D721Med (cell line): ENCODE measurements around the gene SLC39A6.

Source experiments
- DNase-seq: peaks from one replicate; pipeline ENCODE4 v3.0.0; 2011; ENCODE audit warnings: low spot score; ENCODE audit not compliant: insufficient read length
- FAIRE-seq: peaks from 2 replicates; lab custom pipeline; 2011; peaks lifted over from hg19 to GRCh38; lab: Jason Lieb, UNC
- TF ChIP-seq, protein P1 (sequence below): IDR thresholded peaks from 2 replicates; pipeline ENCODE4 v1.5.1; 2012; ENCODE audit warnings: mild to moderate bottlenecking, control low read depth; ENCODE audit not compliant: insufficient read depth; ENCODE audit errors: missing control alignments

The SLC39A6 gene

DNA sequence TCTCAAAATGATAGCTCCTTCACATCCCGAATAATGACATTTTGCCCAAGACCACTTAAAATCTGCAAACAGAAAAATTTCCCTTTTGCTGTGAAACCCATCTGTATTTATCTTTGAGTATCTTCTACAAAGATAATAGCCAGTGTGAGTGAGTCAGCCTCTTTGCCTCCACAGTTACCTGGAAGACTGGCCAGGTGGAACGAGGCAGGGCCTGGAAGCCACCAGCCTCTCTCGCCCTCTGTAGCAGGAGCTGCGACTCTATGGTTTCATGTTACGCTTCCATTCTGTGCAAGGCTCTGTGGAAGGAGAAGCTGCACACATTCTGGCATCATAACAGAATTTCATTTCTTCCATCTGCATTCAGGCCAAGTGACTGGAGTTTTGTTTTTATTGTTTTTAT, 10.1 kb upstream of the SLC39A6 start:
- DNase-seq, result no peak
- TF ChIP-seq, protein P1, sequence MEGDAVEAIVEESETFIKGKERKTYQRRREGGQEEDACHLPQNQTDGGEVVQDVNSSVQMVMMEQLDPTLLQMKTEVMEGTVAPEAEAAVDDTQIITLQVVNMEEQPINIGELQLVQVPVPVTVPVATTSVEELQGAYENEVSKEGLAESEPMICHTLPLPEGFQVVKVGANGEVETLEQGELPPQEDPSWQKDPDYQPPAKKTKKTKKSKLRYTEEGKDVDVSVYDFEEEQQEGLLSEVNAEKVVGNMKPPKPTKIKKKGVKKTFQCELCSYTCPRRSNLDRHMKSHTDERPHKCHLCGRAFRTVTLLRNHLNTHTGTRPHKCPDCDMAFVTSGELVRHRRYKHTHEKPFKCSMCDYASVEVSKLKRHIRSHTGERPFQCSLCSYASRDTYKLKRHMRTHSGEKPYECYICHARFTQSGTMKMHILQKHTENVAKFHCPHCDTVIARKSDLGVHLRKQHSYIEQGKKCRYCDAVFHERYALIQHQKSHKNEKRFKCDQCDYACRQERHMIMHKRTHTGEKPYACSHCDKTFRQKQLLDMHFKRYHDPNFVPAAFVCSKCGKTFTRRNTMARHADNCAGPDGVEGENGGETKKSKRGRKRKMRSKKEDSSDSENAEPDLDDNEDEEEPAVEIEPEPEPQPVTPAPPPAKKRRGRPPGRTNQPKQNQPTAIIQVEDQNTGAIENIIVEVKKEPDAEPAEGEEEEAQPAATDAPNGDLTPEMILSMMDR, result no peak
- no peak for FAIRE-seq

DNA sequence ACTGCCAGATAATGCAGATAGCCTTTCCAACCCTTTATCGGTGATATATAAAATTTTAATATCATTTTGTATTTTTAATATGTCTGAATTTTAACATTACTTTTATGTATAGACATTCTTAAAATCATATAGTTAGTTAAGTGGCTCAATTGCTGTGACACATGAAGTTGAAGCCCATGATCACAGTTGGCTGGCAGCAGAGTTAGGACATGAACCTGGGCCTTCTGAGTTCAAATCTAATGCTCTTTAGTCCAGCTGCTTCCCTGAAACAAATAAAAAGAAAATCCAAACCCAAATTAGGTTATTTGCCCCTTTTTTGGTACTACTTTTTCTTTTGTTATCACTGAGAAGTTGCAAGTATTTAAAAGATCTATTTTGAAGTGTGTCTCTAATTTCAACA, 6.1 kb upstream of the SLC39A6 start:
- DNase-seq (no peak), FAIRE-seq (no peak)
- TF ChIP-seq, protein P1, result no peak

DNA sequence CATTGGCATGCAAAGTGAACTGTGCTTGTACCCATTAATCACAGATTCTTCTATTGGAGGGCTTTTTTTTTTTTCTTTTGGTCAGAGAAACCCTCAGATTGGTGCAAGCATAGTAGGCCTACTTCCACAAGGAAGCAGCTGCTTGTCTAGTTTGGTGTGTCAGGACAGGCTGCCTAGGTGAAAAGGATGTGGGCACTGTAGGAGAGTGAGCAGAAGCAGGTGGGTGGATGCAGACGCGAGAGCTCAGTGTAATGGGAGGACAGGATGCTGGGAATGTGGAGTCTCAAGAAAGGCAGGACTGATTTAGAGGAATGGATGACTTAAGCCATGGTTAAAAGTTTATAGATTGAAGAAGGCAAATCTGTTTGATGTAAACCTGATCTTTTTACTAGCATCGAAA, 3.6 kb upstream of the SLC39A6 start:
- FAIRE-seq (no peak), DNase-seq (no peak)
- TF ChIP-seq, protein P1, result no peak

DNA sequence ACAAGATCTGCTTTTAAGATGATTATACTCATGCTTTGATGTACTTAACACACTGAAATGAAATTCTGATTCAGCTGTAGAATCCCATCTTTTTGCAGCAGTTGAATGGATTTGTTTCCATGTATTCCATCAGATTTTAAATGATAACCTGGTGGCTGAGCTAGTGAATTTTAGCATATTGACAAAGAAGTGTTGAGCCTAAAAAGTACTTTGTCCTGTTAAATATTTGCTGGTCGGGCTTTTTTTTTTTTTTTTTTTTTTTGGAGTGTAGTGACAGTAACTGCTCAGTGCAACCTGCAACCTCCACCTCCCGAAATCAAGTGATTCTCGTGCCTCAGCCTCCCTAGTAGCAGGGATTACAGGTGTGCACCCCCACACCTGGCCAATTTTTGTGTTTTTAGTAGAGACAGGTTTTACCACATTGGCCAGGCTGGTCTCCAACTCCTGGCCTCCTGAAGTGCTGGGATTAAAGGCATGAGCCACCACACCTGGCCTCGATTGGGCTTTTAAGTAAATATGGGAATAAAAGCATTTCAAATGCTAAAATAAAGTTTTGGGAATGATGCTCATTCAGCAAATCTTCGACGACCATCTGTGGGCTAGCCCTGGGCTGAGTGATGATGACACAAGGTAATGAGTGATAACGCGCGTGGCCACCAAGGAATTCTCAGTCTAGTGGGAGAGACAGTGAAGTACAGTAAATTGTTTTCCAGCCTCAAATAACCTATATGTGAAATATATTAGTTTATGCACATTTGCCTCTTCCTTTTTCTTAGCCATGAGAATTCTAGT, 2.7 kb upstream of the SLC39A6 start:
- DNase-seq (no peak), FAIRE-seq (no peak)
- TF ChIP-seq, protein P1, result no peak

DNA sequence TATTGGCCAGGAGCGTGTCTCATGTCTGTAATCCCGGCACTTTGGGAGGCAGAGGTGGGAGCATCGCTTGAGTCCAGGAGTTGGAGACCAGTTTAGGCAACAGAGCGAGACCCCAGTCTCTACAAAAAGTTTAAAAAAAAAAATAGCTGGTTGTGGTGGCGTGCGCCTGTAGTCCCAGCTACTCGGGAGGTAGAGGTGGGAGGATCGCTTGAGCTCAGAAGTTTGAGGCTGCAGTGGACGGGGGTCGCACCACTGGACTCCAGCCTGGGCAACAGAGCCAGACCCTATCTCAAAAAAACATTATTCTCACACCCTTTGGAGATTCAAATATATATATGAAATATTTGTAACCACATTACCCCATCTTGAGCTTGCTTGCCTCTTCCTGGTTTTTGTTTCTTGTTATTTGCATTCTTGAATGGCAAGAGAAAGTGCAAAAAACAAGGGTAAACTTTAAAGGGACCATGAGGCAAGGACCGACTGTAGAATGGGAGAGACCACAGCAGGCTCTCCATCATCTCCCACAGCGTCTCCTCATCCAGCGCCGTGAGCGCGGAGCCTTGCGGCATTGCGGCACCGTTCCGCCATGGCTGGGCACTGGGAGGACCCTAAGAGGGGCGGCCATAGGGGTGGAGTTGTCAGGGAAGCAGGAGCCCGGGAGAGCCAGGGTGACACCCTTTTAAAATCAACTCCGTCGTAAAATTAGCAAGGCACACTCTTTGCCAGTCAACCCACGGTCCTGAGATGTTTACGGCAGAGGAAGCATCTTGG, 1.9 kb upstream of the SLC39A6 start:
- DNase-seq, result no peak
- TF ChIP-seq, protein P1, result no peak
- FAIRE-seq, result no peak

DNA sequence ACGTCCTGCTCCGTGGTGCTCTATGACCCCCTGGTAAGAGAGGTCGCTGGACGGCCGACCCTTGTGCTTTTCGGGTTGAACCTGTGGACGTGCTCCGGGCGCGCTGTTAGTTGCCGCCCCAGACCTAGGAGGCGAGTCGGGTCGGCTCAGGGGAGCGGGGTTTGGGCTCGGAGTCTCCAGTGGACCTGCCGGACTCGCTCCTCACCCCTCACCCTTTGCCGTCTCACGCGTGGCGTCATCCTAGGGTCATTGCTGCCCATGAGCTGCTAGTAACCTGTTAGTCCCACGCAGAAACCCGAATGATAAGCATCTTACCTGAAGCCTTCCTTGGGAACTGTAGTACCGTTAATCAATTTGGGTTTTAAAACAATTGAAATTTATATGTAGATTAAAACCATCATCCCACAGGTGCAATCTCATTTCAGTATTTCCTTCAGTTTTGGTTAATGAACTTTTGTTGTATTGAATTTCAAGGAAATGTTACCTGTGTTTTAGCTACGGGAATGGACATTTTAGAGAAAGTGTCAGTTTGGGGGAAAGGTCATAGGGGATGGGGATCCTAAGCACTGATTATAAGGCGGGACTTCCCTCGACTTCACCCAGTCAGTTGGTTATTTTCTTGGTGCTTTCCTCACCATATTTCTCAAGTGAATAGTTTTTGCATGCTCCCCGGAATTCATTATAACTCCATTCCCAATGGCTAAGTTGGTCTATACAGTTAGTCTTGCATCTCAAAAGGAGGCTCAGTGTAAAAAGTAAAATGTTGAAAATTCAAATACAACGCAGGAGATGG, 1.1 kb upstream of the SLC39A6 start:
- FAIRE-seq, result no peak
- TF ChIP-seq, protein P1, result no peak
- DNase-seq, result no peak
